OCI-LY7 (cell line): ENCODE results near the gene WWTR1. TPM values are rescaled to one million over a fixed set of nuclear protein-coding genes. Genes with fewer than 3 reads are reported as not detected.

Experiments
- BruUV-seq: library from RNA; stranded (reverse); fragments of 400-500 nt; replicated peaks from 2 replicates; lab custom pipeline; 2021; lab: Mats Ljungman, UMichigan
- CTCF ChIA-PET: fragments of 300-600 bp; sonication (Branson Sonifier 250); formaldehyde crosslinking; loops from one replicate; lab custom pipeline; 2022; ENCODE audit warnings: antibody characterized with exemption; ENCODE audit not compliant: unreplicated experiment; lab: Charles Lee
- POLR2A ChIA-PET: fragments of 300-600 bp; sonication (Branson Sonifier 250); formaldehyde crosslinking; loops from one replicate; lab custom pipeline; 2022; ENCODE audit warnings: antibody characterized with exemption; lab: Charles Lee
- DNase-seq: peaks from one replicate; pipeline ENCODE4 v3.0.0-alpha.2; 2015; ENCODE audit warnings: low spot score
- H2AFZ ChIP-seq: fragments of 200-600 bp; sonication (generic), shearing (Covaris generic); 2 replicates; pipeline ENCODE4 v1.6.1; 2014; ENCODE audit warnings: mild to moderate bottlenecking, antibody characterized with exemption, low read length, moderate library complexity
- H3K27ac ChIP-seq: fragments of 200-600 bp; sonication (generic); 2 replicates; pipeline ENCODE4 v1.5.1; 2014; ENCODE audit warnings: mixed run types, low read depth, mild to moderate bottlenecking, moderate library complexity, low read length, inconsistent platforms; ENCODE audit not compliant: poor library complexity, severe bottlenecking
- H3K36me3 ChIP-seq: fragments of 200-600 bp; sonication (generic); 2 replicates; pipeline ENCODE4 v1.6.1; 2014; ENCODE audit warnings: mild to moderate bottlenecking, antibody characterized with exemption, low read length, moderate library complexity, mixed read lengths; ENCODE audit not compliant: insufficient read depth
- H3K4me1 ChIP-seq: fragments of 200-600 bp; sonication (generic); 2 replicates; pipeline ENCODE4 v1.5.1; 2014; ENCODE audit warnings: mild to moderate bottlenecking, low read length; ENCODE audit not compliant: insufficient read depth, poor library complexity, severe bottlenecking
- H3K4me2 ChIP-seq: fragments of 200-600 bp; sonication (generic); 2 replicates; pipeline ENCODE4 v1.6.1; 2014; ENCODE audit warnings: mild to moderate bottlenecking, low read length
- H3K4me3 ChIP-seq: fragments of 200-600 bp; sonication (generic); 2 replicates; pipeline ENCODE4 v1.5.1; 2014; ENCODE audit warnings: mild to moderate bottlenecking, low read depth, low read length; ENCODE audit not compliant: poor library complexity, severe bottlenecking
- H3K79me2 ChIP-seq: fragments of 200-600 bp; sonication (generic); 2 replicates; pipeline ENCODE4 v1.6.1; 2016; ENCODE audit warnings: low read depth, mild to moderate bottlenecking, low read length, moderate library complexity, mixed read lengths; ENCODE audit not compliant: insufficient read depth
- H3K9me2 ChIP-seq: fragments of 200-600 bp; sonication (generic); 2 replicates; pipeline ENCODE4 v1.6.1; 2016; ENCODE audit warnings: mild to moderate bottlenecking, low read length, mixed read lengths; ENCODE audit not compliant: insufficient read depth
- H3K9me3 ChIP-seq: fragments of 200-600 bp; sonication (generic); 2 replicates; pipeline ENCODE4 v1.6.1; 2014; ENCODE audit warnings: mild to moderate bottlenecking, mixed run types, low read length, mixed read lengths
- H4K20me1 ChIP-seq: fragments of 200-600 bp; sonication (generic); 2 replicates; pipeline ENCODE4 v1.6.1; 2014; ENCODE audit warnings: mild to moderate bottlenecking, antibody characterized with exemption, low read length, moderate library complexity, mixed read lengths; ENCODE audit not compliant: insufficient read depth
- EZH2phosphoT487 ChIP-seq: fragments of 200-600 bp; sonication (generic); IDR thresholded peaks from 2 replicates; pipeline ENCODE4 v1.6.1; 2018; ENCODE audit warnings: low read depth, borderline replicate concordance, mild to moderate bottlenecking, mixed run types, antibody characterized with exemption, low read length, moderate library complexity, mixed read lengths
- intact Hi-C: fragments of 100-400 bp; cut with micrococcal nuclease; formaldehyde crosslinking; loops from one replicate; pipeline ENCODE4 v1.10.0; 2022; ENCODE audit not compliant: unreplicated experiment
- small RNA-seq: library from RNA; depleted of rRNA; stranded (forward); fragments of <200 nt; gene quantifications from one replicate; pipeline ENCODE3, GENCODE V24; 2014
- total RNA-seq, 2 experiments: library from RNA; depleted of rRNA in 1 of 2; stranded (reverse); fragments of >200 nt in 1 of 2; shearing (Covaris generic) in 1 of 2; gene quantifications; 2 replicates each; pipeline ENCODE4 v1.2.3, GENCODE V29; 2014 to 2022
- TF ChIP-seq, protein P1 (sequence below): fragments of 200-600 bp; sonication (generic); conservative IDR thresholded peaks from 2 replicates; pipeline ENCODE4 v1.5.1; 2014; ENCODE audit warnings: mild to moderate bottlenecking, antibody characterized with exemption, low read length, moderate library complexity, mixed read lengths

WWTR1 gene
- total RNA-seq, 2 experiments from 2014 or later = 0.15 TPM; not detected in 1

DNA sequence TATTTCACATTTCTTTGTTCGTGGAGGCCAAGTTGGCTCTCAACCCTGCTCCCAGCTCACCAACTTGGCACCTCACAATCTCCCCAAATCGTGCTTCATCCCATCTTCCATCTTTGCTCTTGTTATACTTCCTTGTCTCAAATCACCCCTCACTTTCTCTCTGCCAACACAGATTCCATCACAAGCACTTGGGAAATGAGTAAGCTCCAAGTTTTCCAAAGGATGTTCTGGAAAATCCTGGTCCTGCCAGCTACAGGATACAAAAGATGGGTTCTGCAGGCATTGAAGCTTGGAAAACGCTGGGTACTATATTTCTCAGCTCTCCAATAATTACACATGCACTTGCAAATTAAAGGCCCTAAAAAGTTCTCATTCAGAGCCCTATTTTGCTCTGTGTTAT, 187.4 kb downstream of the WWTR1 start:
- DNase-seq = no peak
- CTCF ChIA-PET = no interaction called here
- no TSS peak for BruUV-seq
- Histone ChIP-seq H3K79me2 (no peaks in the 10 kb centered on the region), H3K4me1 (no peaks in the 10 kb centered on the region), H3K4me2 (no peak overlapping the region), H3K36me3 (no peaks in the 10 kb centered on the region), H3K9me2 (no peaks in the 10 kb centered on the region), H3K4me3 (no peak overlapping the region), H3K27ac (no peak overlapping the region), H3K9me3 (no peaks in the 10 kb centered on the region), H2AFZ (no peak overlapping the region), H4K20me1 (no peaks in the 10 kb centered on the region)
- POLR2A ChIA-PET = interaction anchor here (0.7 to 1.0 kb wide), 4 partner anchors 11 to 409 kb away, joined by 3 to 5 read pairs (median 3); no protein-coding TSS in a partner anchor
- intact Hi-C loops = no loop called here
- TF ChIP-seq, protein P1, sequence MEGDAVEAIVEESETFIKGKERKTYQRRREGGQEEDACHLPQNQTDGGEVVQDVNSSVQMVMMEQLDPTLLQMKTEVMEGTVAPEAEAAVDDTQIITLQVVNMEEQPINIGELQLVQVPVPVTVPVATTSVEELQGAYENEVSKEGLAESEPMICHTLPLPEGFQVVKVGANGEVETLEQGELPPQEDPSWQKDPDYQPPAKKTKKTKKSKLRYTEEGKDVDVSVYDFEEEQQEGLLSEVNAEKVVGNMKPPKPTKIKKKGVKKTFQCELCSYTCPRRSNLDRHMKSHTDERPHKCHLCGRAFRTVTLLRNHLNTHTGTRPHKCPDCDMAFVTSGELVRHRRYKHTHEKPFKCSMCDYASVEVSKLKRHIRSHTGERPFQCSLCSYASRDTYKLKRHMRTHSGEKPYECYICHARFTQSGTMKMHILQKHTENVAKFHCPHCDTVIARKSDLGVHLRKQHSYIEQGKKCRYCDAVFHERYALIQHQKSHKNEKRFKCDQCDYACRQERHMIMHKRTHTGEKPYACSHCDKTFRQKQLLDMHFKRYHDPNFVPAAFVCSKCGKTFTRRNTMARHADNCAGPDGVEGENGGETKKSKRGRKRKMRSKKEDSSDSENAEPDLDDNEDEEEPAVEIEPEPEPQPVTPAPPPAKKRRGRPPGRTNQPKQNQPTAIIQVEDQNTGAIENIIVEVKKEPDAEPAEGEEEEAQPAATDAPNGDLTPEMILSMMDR = no peak
- no peak for TF ChIP-seq EZH2phosphoT487

DNA sequence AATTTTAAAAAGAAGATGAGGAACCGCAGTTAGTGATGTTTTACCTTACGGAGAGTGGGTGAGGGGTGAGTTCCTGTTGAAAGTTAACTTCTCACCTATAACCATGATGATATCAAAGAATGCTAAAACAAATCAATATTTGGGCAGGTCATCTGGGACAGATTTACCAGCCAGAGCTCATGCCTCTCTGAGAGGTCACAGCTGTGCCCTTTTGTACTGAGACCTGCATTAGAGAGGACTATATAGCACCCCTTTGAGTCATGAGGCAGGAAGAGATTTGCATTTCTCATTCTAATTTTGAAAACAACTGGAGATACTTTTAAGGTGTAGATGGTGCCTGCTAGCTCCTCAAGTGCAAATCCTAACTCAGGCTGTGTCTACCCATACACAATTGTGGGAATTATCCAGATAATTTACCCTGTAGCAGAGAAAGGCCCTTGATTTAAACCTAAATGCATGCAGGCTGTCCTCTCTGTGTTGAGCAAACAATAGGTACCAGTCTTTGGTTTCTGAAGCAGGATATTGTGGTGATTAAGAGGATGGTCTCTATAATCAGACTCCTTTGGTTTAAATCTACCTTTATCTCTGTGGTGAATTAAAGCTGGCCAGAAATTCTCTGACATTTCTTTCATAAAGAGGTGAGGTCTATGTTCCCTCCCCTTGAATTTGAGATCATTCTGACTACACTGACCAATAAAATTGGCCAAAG, 189.2 kb downstream of the WWTR1 start:
- Histone ChIP-seq H3K27ac (no peak overlapping the region), H3K4me3 (no peak overlapping the region), H3K36me3 (no peaks in the 10 kb centered on the region), H4K20me1 (no peaks in the 10 kb centered on the region), H3K9me2 (no peaks in the 10 kb centered on the region), H3K4me1 (no peaks in the 10 kb centered on the region), H3K9me3 (no peaks in the 10 kb centered on the region), H3K79me2 (no peaks in the 10 kb centered on the region), H3K4me2 (no peak overlapping the region), H2AFZ (no peak overlapping the region)
- TF ChIP-seq, protein P1 = no peak
- no peak for TF ChIP-seq EZH2phosphoT487
- CTCF ChIA-PET = no interaction called here
- intact Hi-C loops = no loop called here
- POLR2A ChIA-PET = no interaction called here
- DNase-seq = no peak
- no TSS peak for BruUV-seq

Small RNA genes within 50 kb of the gene (small RNA-seq; reads per million reads assigned to genes)
- not detected for gene RNU6-1098P

Other genes with a start within 250 kb of the WWTR1 start
- gene TM4SF4, start 183.3 kb downstream of the WWTR1 start, total RNA-seq (2014; rRNA removed; shearing (Covaris generic)) = not detected in 2 replicates
- not detected in 2 replicates for gene TM4SF4, start 183.3 kb downstream of the WWTR1 start, total RNA-seq (2022)
- 24.9 and 27.2 TPM in 2 replicates for gene COMMD2, start 94.5 kb upstream of the WWTR1 start, total RNA-seq (2014; rRNA removed; shearing (Covaris generic))
- 47.1 and 48.9 TPM in 2 replicates for gene COMMD2, start 94.5 kb upstream of the WWTR1 start, total RNA-seq (2022)
- not detected in 2 replicates for gene ANKUB1, start 134.5 kb upstream of the WWTR1 start, total RNA-seq (2014; rRNA removed; shearing (Covaris generic))
- gene ANKUB1, start 134.5 kb upstream of the WWTR1 start, total RNA-seq (2022) = not detected in 2 replicates
- gene RNF13, start 155.2 kb upstream of the WWTR1 start, total RNA-seq (2014; rRNA removed; shearing (Covaris generic)) = 16.1 and 26.2 TPM in 2 replicates
- gene RNF13, start 155.2 kb upstream of the WWTR1 start, total RNA-seq (2022) = 37.3 and 48.5 TPM in 2 replicates